Suprapubic skin (tissue), 4 donors: ENCODE measurements around the gene TBC1D22A. TPM values are rescaled to one million over a fixed set of nuclear protein-coding genes. Genes with fewer than 3 reads are reported as not detected.

Experiments
- DNase-seq, 2 donors: peaks; one replicate each; pipeline ENCODE4 v3.0.0-alpha.2; 2019; ENCODE audit warnings: low spot score in 2 of 2
- H3K27ac ChIP-seq: fragments of 200-600 bp; sonication (generic); one replicate; pipeline ENCODE4 v1.5.1; 2019
- H3K27me3 ChIP-seq: fragments of 200-600 bp; sonication (generic); one replicate; pipeline ENCODE4 v1.5.1; 2019
- H3K36me3 ChIP-seq: fragments of 200-600 bp; sonication (generic); one replicate; pipeline ENCODE4 v1.5.1; 2019
- H3K4me1 ChIP-seq: fragments of 200-600 bp; sonication (generic); one replicate; pipeline ENCODE4 v1.5.1; 2019
- H3K4me3 ChIP-seq: fragments of 200-600 bp; sonication (generic); one replicate; pipeline ENCODE4 v1.5.1; 2019; ENCODE audit warnings: mild to moderate bottlenecking
- H3K9me3 ChIP-seq: fragments of 200-600 bp; sonication (generic); one replicate; pipeline ENCODE4 v1.5.1; 2019
- EP300 ChIP-seq: sonication (generic); formaldehyde crosslinking; IDR thresholded peaks from one replicate; pipeline ENCODE4 v1.6.1; 2017; ENCODE audit warnings: antibody characterized with exemption
- POLR2A ChIP-seq, 2 donors: fragments of 450-650 bp; IDR thresholded peaks; one replicate each; pipeline ENCODE4 v1.6.1; 2017; ENCODE audit warnings: antibody characterized with exemption in 2 of 2, mild to moderate bottlenecking in 2 of 2, moderate library complexity in 2 of 2
- POLR2AphosphoS5 ChIP-seq, 3 donors: sonication (generic); formaldehyde crosslinking; IDR thresholded peaks; one replicate each; pipeline ENCODE4 v1.6.1; 2017; ENCODE audit warnings: antibody characterized with exemption in 3 of 3
- WGBS: methylation state at CpG from one replicate; pipeline ENCODE4 v1.1.5; 2018; 5-methylcytosine and 5-hydroxymethylcytosine counted together
- total RNA-seq, 4 donors: library from RNA; depleted of rRNA; stranded (reverse); fragments of >200 nt; gene quantifications; one replicate each; pipeline ENCODE4 v1.1.0, GENCODE V29; 2016
- TF ChIP-seq, protein P1 (sequence below), 2 donors: fragments of 200-600 bp in 1 of 2; fragments of 450-650 bp in 1 of 2; sonication (generic) in 1 of 2; IDR thresholded peaks; one replicate each; pipeline ENCODE4 v1.5.1; 2016 to 2019; ENCODE audit warnings: antibody characterized with exemption in 2 of 2, mild to moderate bottlenecking in 1 of 2, moderate library complexity in 1 of 2

TBC1D22A gene
- total RNA-seq, 4 donors from 2014 or later, result 24.8 to 43.2 (median 35.4) TPM

DNA sequence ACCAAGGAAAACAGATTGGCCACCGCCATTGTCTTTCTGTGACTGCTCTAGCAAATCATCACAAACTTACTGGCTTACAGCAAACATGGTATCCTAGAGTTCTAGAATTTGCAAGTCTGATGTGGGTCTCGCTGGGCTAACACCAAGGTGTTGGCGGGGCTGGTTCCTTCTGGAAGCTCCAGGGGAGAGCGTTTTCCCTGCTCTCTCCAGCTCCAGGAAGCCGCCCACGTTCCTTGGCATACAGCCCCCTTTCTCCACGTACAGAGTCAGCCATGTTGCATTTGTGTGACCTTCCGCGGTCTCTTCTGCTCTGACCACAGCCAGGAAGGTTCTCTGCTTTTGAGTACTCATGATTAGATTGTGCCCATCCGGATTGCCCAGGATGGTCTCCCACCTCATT lies 27.5 kb downstream of the TBC1D22A start:
- Histone ChIP-seq H3K4me1 (peaks cover 26% of the 10 kb centered on the region), H3K27ac (no peak overlapping the region), H3K36me3 (peaks cover 26% of the 10 kb centered on the region), H3K27me3 (no peaks in the 10 kb centered on the region), H3K9me3 (no peaks in the 10 kb centered on the region), H3K4me3 (no peak overlapping the region)
- peak in 1 of 2 donors; percentile 39 for DNase-seq
- TF ChIP-seq POLR2A (IDR thresholded peaks at IDR 0.05) (no peak), EP300 (no peak), POLR2AphosphoS5 (IDR thresholded peaks at IDR 0.05) (no peak)
- TF ChIP-seq, protein P1, sequence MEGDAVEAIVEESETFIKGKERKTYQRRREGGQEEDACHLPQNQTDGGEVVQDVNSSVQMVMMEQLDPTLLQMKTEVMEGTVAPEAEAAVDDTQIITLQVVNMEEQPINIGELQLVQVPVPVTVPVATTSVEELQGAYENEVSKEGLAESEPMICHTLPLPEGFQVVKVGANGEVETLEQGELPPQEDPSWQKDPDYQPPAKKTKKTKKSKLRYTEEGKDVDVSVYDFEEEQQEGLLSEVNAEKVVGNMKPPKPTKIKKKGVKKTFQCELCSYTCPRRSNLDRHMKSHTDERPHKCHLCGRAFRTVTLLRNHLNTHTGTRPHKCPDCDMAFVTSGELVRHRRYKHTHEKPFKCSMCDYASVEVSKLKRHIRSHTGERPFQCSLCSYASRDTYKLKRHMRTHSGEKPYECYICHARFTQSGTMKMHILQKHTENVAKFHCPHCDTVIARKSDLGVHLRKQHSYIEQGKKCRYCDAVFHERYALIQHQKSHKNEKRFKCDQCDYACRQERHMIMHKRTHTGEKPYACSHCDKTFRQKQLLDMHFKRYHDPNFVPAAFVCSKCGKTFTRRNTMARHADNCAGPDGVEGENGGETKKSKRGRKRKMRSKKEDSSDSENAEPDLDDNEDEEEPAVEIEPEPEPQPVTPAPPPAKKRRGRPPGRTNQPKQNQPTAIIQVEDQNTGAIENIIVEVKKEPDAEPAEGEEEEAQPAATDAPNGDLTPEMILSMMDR (IDR thresholded peaks at IDR 0.05), result no peak
- WGBS, result 75% methylated on average over 10 of the region's 10 CpGs

GRCh38 chr22:46791201-46791731 lies 28.8 kb downstream of the TBC1D22A start:
- DNase-seq, result peak in 1 of 2 donors; percentile 69
- TF ChIP-seq, protein P1 (IDR thresholded peaks at IDR 0.05), result no peak
- TF ChIP-seq POLR2A (IDR thresholded peaks at IDR 0.05) (no peak), POLR2AphosphoS5 (IDR thresholded peaks at IDR 0.05) (no peak)
- 37% methylated on average over 13 of the region's 13 CpGs for WGBS

DNA sequence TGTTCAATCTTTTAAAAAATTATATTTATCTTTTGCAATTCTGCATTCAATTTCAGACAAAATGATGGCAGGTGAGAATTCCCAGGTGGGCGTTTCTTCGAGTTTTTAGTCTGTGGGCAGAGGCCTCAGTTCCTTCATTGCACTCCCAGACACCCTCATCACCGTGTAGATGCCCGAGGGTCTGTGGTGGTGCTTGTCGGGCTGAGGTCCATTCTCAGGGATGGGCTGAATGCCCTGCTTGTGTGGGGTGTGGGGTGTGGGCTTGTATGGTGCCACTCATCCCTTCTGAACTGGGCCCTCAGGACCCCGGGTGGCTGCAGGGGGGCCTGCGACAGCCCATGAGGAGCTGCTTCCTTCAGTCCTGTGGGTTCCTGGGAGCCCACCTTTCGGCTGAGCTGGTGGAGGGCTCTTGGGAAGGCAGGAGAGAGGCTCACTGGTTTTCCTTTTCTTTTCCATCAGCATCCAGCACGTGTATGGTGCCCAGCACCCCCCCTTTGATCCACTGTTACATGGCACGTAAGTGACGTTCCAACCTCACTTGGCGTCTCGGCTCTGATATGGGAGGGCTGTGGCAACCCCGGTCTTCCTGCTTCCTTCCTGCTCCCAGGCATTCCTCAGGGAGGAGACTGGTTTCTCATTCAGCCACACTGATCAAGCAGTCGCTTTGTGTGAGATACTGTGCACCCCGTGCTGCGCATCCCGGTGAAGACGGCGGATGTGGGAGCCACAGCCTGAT lies 29.8 kb downstream of the TBC1D22A start:
- TF ChIP-seq EP300 (no peak), POLR2AphosphoS5 (IDR thresholded peaks at IDR 0.05) (no peak), POLR2A (IDR thresholded peaks at IDR 0.05) (no peak)
- TF ChIP-seq, protein P1 (IDR thresholded peaks at IDR 0.05), result no peak
- Histone ChIP-seq H3K4me1 (peaks cover 29% of the 10 kb centered on the region), H3K36me3 (peaks cover 46% of the 10 kb centered on the region), H3K4me3 (no peak overlapping the region), H3K27ac (no peak overlapping the region), H3K9me3 (no peaks in the 10 kb centered on the region), H3K27me3 (no peaks in the 10 kb centered on the region)
- DNase-seq, result peak in 1 of 2 donors; percentile 67
- 77% methylated on average over 18 of the region's 20 CpGs for WGBS

More at GRCh38 chr22:46791201-46791731, 28.8 kb downstream of the TBC1D22A start:
- Histone ChIP-seq H3K27ac (peak overlapping the region; percentile 11), H3K4me3 (no peak overlapping the region), H3K27me3 (no peaks in the 10 kb centered on the region), H3K4me1 (peaks cover 26% of the 10 kb centered on the region), H3K36me3 (peaks cover 36% of the 10 kb centered on the region), H3K9me3 (no peaks in the 10 kb centered on the region)

GRCh38 chr22:46792841-46793261 lies 30.4 kb downstream of the TBC1D22A start:
- H3K4me1 ChIP-seq, result peaks cover 33% of the 10 kb centered on the region

DNA sequence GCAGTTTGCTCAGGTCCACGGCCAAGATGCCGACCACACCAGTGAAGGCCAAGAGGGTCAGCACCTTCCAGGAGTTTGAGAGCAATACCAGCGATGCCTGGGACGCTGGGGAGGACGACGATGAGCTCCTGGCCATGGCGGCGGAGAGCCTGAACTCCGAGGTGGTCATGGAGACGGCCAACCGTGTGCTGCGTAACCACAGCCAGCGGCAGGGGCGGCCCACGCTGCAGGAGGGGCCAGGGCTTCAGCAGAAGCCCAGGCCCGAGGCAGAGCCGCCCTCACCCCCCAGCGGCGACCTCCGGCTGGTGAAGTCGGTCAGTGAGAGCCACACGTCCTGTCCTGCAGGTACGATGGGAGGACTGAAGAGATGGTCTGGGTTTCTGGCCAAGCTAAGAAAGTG lies 31.0 kb downstream of the TBC1D22A start:
- no peaks in the 10 kb centered on the region for H3K9me3 ChIP-seq
- H3K27me3 ChIP-seq, result no peaks in the 10 kb centered on the region
- no peak overlapping the region for H3K4me3 ChIP-seq
- TF ChIP-seq POLR2A (IDR thresholded peaks at IDR 0.05) (no peak), EP300 (no peak), POLR2AphosphoS5 (IDR thresholded peaks at IDR 0.05) (no peak)
- TF ChIP-seq, protein P1 (IDR thresholded peaks at IDR 0.05), result no peak
- no peak for DNase-seq
- peaks cover 47% of the 10 kb centered on the region for H3K36me3 ChIP-seq
- H3K4me1 ChIP-seq, result peaks cover 33% of the 10 kb centered on the region
- no peak overlapping the region for H3K27ac ChIP-seq
- WGBS, result 91% methylated on average over 10 of the region's 23 CpGs

More at GRCh38 chr22:46792841-46793261, 30.4 kb downstream of the TBC1D22A start:
- Histone ChIP-seq H3K4me3 (no peak overlapping the region), H3K9me3 (no peaks in the 10 kb centered on the region), H3K36me3 (peaks cover 47% of the 10 kb centered on the region), H3K27me3 (no peaks in the 10 kb centered on the region), H3K27ac (no peak overlapping the region)
- DNase-seq, result peak in 1 of 2 donors; percentile 69
- TF ChIP-seq EP300, result no peak
- TF ChIP-seq POLR2A (IDR thresholded peaks at IDR 0.05), result no peak
- TF ChIP-seq, protein P1 (IDR thresholded peaks at IDR 0.05), result no peak
- no peak for TF ChIP-seq POLR2AphosphoS5 (IDR thresholded peaks at IDR 0.05)
- 78% methylated on average over 6 of the region's 8 CpGs for WGBS
